ENCODE data around the gene IL10RB.

GRCh38 chr21:33219300-33219699 is 46.9 kb upstream of the IL10RB start:
- TF ChIP-seq POLR2A (IDR thresholded peaks at IDR 0.05) (no peak), CTCF (IDR thresholded peaks at IDR 0.05) (no peak)
